Activated T-cell treated with anti-CD3 and anti-CD28 coated beads, Interleukin-2, amount 50 U/mL, for 1 hour (primary cell): ENCODE results near the gene ATP6V0E2.
A peak's percentile ranks its signal among the peaks of the same experiment; 100 is the strongest.
"Not testable (repeated sequence)": the region's sequence is repeated elsewhere in the genome, so short reads cannot be mapped to it uniquely, and the experiment has no call there.

Experiments
- DNase-seq: peaks from one replicate; pipeline ENCODE4 v3.0.0-alpha.2; 2020

ATP6V0E2 gene

DNA sequence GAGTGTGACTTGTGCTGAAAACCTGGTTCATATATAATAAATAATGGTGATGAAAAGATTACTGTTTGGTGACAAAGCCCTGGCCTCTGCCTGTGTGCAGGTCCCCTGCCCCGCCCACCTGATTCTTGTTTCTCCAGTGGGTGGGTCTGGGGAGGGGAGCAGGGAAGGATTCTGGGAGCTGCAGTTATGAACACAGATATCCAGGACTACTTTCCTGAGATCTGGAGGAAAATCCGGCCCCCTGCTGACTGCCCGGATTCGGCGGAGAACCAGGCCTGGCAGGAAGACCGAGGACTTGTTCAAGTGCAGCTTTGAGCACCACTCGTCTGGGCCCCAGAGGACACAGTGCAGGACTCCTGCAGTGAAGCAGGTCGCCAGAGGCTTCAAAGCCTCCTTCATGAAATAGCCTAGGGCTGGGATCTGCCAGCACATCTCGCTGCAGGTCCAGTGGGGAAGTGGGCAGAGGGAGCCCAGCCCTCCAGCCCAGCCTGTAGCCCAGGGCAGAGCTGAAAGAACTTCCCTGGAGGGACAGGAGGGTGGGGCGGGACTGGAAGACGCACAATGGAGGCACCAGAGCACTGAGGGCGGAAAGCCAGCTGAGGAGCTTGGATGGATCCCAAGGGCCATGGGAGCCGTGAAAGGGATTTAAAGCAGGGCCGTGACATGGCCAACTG, 7.0 kb downstream of the ATP6V0E2 start:
- DNase-seq, result no peak

DNA sequence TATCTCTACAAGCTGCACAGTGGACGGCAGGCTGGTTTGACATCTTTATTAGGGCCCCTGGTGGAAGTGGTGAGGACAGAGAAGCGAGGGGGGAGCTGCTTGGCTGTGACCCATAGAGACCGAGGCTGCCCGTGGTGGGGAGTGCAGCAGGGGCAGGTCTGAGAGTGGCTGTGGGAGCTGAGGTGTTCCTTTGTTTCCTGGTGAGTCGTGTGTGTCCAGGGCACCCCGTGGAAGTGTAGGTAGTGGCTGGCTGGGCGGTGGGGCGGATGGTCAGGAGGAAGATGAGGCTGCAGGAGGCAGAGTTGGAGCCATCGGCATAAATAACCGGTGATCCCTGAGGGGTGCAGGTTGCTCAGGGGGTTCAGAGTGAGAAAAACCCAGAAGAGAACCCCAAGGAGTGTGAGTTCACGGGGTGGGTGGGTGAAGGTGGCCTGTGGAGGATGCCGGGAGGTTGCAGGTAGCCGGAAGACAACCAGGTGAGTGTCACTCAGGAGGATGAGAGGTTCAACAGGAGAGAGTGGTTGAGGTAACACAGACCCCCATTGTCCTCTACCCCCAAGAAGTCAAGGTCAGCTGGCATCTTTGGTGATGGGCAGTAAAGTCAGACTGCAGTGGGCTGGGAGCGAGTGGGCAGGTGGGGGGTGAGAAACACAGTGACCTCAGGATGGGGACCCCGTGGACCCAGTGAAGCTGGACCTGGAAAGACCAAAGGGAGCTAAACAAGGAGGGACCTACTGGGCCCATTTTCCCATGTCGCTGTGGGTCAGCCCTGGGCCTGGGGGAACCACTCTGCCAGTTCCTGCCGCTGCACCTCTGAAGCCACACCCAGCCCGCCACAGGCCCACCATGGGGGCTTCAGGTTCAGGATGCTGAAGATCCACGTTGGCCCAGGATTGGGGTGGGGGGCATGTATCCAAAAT, 7.8 kb downstream of the ATP6V0E2 start:
- no peak for DNase-seq

DNA sequence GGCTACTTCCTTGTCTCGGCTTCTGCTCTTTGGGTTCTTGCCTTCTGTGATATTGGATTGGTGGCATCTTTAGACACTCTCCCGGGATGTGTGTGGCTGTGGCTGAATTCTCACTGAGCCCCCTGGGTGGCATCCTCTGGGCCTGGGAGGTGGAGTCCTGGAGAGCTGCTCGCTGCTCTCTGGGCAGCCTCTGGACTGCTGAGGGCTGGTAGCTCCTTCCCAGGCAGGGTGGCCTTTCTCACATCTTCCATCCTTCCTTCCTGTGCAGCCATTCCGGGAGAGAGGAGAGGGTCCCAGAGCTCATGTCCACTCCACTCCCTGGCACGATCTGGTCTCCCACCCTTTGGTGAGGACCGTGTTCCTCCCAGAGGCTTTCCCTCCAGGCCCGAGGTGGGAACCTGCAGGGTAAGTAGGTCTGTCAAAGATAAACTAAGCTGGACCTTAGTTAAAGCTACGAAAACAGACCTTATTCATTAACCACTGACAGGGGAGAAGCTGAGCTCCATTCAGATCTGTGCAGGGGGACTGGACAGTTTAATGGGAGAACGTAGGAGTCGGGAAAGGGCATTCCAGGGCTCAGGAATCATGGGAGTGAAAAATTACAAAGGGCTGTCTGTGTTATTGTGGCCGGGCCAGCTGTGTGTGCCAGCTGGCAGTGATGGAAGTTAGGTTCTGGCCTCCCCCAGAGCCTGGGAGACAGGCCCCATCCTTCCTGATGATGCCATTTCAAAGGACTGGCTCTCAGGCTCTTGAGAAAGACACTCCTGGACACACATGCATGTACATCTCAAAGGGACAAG, 8.7 kb downstream of the ATP6V0E2 start:
- no peak for DNase-seq

DNA sequence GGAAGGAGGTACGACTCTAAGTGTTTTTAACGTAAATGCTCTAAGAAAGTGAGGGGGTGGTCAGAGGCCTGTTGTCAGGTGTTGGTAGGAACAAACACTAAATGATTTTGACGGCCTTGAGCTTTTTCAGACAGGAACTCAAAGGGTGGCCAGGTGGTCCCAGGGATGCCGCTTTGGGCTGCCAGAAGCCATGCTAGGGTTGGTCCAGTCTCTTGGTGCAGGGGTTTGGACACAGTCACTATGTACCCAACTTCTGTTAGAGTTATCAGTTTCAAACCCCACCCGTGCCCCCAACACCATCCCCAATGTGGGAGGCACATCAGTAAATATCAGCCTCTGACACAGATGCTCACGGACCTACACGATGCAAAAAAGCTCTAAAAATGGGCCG, 9.3 kb downstream of the ATP6V0E2 start:
- no peak for DNase-seq

DNA sequence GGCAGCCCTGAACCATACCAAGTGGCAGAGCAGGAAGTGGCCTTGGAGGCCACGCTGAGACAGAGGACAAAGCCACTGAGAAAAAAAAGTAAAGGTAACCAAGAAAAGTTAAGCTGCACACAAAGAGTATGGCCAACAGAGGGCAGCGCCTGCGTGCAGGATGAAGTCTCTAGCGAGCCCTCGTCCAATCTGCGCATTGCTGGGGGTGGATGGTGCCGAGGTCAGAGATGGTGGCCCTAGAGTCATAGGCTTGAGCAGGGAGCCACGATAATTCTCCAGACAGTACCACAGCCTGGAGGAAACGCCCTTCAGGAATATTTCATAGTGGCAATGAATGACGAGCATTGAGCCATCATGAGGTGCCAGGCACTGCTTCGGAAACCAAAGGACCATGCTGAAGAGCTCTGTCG, 9.7 kb downstream of the ATP6V0E2 start:
- DNase-seq, result peak; percentile 52

DNA sequence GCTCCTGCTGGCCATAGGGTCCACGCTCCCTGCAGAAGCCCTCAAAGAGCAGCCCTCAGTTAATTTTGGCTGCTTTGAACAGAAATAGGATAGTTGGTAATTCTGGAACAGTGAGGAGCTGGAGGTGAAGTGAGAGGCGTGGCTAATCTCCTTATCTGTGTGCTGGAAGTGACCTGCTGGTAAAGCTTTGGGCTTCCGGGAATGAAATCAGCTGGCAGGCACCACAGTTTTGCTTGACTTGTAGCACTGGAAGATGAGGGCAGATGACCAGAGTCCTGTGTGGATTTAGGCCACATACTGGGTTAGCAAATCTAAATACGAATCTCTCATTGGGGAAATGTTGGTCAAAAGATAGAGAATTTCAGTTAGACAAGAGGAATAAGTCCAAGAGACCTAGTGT, 10.2 kb downstream of the ATP6V0E2 start:
- DNase-seq, result no peak

DNA sequence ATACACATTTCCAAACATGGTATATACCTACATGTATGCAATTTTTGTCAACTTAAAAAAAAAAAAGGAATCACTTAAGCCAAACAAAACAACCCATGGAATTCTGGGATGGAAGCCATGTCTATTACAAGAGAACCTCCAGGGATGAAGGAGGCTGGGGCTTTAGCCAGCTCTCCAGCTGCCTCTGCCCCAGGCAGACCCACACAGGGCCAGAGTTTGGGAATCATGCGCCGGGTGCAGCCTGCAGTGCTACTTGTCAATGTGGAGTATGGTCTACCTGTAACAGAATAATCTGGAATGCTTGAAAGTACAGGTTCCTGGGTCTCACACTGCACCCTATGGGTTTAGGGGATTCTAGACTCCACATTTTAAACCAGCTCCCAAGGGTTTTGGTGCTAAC, 10.8 kb downstream of the ATP6V0E2 start:
- DNase-seq, result no peak

DNA sequence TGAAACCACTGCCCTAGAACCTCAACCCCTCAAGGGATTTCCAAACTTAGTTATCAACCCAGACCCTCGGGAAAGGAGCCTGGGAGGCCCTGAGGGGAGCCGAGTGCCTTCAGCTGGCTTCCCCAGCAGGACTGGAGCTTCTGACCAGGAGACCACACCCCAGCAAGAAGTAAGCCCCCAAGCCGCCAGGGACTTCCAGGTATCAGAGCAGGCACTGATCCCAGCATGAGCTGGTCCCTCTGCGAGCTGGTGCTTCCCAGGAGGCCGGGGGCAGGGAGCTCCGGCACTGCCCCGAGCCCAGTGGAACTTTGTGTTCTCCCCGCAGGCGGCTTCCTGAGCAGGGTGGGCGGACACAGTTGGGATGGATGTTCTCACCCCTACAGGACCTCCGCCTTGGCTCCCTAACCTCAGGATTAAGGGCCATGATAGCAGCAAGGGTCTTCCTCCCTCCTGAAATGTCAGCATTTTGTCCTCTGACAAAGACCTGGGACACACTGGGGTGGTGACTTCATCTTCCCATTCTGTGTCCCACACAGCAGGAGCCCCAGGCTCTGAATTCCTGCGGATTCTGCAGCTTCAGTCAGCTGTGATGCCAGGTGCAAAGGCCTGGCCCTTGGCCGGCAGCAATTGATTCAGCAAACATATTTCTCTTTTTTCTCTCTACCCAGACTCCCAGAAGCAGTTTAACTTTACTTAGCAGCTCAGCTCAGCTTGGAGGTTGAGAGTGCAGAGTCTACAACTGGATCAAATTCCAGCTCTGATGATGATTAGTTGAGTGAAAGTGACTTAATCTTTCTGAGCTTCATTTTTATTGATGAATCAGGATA, 11.6 kb downstream of the ATP6V0E2 start:
- no peak for DNase-seq

DNA sequence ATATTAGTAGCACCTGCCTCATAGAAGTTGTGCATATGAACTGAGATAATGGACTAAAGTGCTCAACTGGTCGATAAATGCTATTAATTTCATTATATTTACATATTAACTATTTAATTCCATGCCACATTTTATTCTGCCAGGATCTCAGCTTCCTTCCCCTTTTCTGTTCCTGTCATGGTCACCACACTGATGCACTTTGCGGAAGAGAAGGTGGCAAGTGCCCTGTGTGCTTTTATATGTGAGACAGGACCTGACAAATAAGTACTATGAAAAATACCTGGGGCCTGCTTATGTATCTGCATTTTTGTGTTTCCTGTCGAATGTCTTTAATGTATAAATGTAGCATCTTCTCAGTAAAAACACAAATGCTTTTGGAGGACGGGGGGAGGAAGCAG, 12.2 kb downstream of the ATP6V0E2 start:
- DNase-seq, result no peak

DNA sequence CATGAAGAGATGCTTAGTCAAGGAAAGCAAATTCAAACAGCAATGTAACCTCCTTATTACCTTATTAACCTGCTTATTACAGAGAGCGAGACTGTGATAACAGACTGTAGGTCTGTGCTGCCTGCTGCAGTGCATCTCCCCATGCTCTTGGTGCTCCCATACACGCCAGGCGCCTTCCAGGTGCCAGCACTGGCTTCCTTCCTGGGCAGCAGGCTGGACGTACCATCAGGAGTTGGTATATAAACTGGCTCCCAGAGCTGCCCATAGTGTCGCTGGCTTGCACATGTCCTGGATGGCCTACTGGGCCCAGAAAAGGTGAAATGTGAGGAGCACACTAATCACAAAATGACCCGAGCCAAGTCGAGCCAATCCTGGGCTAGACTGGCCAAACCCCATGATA, 13.5 kb downstream of the ATP6V0E2 start:
- DNase-seq, result no peak

DNA sequence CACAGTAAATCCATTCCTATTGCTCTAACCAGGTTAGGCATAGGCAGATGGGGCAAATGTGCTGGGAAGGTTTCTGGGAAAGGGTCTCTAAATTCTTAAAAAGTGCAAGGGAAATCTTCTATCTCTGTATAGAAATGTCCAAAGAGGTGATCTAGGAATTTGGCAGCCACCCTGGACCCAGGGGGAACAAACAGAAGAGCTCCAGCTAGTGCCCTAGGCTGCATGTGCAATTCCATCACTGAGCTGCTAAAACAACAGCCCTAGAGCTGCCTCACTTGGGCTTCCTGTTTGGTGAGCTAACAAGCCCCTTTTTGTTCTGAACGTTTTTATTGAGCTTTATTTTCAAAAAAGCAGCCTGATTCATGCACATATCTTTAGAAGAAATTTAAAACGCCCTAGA, 16.9 kb downstream of the ATP6V0E2 start:
- not testable (repeated sequence) for DNase-seq

DNA sequence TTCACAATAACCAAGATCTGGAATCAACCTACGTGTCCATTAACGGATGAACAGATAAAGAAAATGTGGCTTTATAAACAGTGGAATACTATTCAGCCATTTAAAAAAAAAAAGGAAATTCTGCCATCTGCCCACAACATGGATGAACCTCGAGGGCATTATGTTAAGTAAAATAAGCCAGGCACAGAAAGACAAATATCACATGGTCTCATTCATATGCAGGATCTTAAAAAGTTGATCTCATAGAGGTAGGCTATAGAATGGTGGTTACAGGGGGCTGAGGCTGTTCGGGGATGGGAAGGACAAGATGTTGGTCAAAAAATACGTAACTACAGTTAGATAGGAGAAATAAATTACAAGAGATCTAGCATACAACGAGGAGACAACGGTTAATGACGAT, 21.2 kb downstream of the ATP6V0E2 start:
- not testable (repeated sequence) for DNase-seq

DNA sequence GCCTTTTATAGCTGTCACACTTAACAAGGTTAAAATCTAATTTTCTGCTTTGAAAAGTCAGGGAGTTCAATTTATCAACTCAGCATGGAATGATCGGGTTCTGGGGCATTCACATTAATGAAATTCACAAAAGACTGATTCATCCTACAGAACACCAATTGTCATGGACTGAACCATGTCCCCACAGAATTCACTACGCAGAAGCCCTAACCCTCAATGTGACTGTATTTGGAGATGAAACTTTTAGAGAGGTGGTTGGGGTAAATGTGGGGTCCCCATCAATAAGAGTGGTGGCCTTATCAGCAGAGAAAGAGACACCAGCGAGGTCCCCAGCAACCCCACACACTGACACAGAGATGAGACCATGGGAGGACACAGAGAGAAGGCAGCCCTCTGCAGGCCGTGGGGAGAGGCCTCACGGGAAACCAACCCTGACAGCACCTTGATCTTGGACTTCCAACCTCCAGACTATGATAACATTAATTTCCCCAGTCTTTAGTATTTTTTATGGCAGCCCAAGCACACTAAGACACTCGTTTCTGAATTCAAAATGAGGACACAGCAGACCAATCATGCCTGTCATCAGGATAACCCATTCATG, 34.1 kb downstream of the ATP6V0E2 start:
- DNase-seq, result not testable (repeated sequence)

DNA sequence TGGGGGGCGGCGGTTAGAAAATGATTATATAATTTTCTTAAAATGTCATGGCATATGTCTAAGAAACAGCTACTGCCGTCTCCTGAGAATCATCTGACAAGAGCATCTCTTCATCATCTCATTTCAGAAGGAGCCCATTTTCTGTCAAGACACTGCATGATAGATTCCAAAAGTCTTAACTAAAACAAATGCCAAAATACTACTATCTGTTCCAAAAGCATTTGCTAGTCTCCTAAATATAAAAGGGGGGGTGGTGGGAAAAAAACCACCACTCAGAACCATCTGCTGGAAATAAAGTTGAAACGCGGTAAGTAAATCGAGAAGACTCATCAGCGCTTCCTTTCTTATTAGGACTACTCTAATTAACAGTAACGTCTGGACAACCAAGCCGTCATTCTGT, 36.5 kb downstream of the ATP6V0E2 start:
- not testable (repeated sequence) for DNase-seq

DNA sequence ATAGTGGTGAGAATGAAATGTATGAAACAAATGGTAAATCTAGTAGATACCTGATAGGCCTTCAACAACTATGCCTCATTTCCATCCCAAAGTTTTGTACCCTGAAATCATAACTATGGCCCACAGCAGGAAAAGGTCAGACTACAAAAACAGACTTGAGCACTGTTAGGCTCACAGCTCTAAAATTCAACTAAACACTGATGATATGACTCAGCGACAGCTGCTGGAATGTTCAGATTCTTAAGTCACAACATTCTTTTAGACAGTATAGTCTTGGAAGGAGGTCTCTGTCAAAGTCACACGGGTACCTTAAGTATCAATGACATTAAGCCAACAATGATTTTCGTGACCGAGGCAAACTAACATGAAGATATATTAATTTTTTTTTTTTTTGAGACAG, 38.4 kb downstream of the ATP6V0E2 start:
- not testable (repeated sequence) for DNase-seq

DNA sequence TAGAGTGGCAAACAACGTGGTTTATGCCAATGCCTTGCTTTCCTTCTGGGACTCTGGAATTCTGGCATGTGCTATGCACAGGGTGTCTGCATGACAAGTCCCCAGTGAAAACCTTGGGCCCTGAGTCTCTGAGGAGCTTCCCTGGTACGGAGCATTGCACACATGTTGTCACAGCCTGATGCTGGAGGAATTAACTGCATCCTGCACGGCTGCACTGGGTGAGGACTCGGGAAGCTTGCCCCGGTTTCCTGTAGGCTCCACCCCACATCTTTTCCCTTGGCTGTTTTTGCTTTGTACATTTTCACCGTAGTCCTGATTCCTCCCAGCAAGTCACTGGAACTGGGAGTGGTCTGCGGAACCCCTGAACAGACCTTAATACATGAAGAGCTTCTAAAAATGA, 52.6 kb downstream of the ATP6V0E2 start:
- not testable (repeated sequence) for DNase-seq
